ENCODE data around the gene LMX1A.

Gene LMX1A

DNA sequence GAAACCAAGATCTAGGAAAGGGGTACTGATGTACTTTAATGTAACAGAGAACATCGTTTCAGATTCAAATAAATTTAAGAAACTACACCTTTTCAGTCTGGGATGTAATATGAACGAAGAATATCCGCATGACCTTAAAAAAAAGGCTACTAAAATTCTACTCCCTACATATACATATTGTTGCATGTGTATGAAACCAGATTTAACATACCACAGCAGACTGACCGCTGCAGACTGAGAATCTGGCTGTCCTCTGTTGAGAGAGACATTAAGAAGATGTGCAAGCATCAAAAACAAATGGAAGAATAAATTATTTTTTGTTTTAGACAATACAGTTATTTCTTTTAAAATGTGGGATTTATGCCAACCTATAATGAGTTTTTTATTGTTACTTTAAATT, 166.6 kb downstream of the LMX1A start:
- CTCF ChIA-PET, result interaction anchor here (1.1 kb wide), 1 partner anchor 8 kb away, joined by 3 read pairs; no protein-coding TSS in a partner anchor
- no peaks in the 10 kb centered on the region for H3K4me1 ChIP-seq (ENCODE audit: control insufficient read depth, insufficient read depth, low read length)
- no peak overlapping the region for H3K27ac ChIP-seq (ENCODE audit: extremely low read depth, low read depth, low read length)
- no peaks in the 10 kb centered on the region for H3K9me3 ChIP-seq (ENCODE audit: control insufficient read depth, insufficient read depth, low read depth, low read length)
- POLR2A ChIA-PET, result no interaction called here
- no peak overlapping the region for H3K4me3 ChIP-seq (ENCODE audit: low read depth, low read length)
- TF ChIP-seq KLF16 (tag by site-specific recombination; IDR thresholded peaks at IDR 0.05) (no peak), ZNF521 (tag by site-specific recombination; IDR thresholded peaks at IDR 0.05) (no peak), ZNF555 (tag by site-specific recombination; conservative IDR thresholded peaks at IDR 0.05) (no peak), YY1 (tag by site-specific recombination; IDR thresholded peaks at IDR 0.05) (no peak), SCRT1 (tag by site-specific recombination; IDR thresholded peaks at IDR 0.05; ENCODE audit: borderline replicate concordance) (no peak), GLIS1 (tag by site-specific recombination; IDR thresholded peaks at IDR 0.05) (no peak), ZNF660 (tag by site-specific recombination; IDR thresholded peaks at IDR 0.05) (no peak), ZNF175 (tag by site-specific recombination; IDR thresholded peaks at IDR 0.05) (no peak), ZNF114 (tag by site-specific recombination; IDR thresholded peaks at IDR 0.05) (no peak), WT1 (tag by site-specific recombination; IDR thresholded peaks at IDR 0.05) (no peak)
- TF ChIP-seq, protein P1, sequence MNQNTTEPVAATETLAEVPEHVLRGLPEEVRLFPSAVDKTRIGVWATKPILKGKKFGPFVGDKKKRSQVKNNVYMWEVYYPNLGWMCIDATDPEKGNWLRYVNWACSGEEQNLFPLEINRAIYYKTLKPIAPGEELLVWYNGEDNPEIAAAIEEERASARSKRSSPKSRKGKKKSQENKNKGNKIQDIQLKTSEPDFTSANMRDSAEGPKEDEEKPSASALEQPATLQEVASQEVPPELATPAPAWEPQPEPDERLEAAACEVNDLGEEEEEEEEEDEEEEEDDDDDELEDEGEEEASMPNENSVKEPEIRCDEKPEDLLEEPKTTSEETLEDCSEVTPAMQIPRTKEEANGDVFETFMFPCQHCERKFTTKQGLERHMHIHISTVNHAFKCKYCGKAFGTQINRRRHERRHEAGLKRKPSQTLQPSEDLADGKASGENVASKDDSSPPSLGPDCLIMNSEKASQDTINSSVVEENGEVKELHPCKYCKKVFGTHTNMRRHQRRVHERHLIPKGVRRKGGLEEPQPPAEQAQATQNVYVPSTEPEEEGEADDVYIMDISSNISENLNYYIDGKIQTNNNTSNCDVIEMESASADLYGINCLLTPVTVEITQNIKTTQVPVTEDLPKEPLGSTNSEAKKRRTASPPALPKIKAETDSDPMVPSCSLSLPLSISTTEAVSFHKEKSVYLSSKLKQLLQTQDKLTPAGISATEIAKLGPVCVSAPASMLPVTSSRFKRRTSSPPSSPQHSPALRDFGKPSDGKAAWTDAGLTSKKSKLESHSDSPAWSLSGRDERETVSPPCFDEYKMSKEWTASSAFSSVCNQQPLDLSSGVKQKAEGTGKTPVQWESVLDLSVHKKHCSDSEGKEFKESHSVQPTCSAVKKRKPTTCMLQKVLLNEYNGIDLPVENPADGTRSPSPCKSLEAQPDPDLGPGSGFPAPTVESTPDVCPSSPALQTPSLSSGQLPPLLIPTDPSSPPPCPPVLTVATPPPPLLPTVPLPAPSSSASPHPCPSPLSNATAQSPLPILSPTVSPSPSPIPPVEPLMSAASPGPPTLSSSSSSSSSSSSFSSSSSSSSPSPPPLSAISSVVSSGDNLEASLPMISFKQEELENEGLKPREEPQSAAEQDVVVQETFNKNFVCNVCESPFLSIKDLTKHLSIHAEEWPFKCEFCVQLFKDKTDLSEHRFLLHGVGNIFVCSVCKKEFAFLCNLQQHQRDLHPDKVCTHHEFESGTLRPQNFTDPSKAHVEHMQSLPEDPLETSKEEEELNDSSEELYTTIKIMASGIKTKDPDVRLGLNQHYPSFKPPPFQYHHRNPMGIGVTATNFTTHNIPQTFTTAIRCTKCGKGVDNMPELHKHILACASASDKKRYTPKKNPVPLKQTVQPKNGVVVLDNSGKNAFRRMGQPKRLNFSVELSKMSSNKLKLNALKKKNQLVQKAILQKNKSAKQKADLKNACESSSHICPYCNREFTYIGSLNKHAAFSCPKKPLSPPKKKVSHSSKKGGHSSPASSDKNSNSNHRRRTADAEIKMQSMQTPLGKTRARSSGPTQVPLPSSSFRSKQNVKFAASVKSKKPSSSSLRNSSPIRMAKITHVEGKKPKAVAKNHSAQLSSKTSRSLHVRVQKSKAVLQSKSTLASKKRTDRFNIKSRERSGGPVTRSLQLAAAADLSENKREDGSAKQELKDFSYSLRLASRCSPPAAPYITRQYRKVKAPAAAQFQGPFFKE (tag by site-specific recombination; IDR thresholded peaks at IDR 0.05; ENCODE audit: borderline replicate concordance), result no peak
- TF ChIP-seq, protein P2, sequence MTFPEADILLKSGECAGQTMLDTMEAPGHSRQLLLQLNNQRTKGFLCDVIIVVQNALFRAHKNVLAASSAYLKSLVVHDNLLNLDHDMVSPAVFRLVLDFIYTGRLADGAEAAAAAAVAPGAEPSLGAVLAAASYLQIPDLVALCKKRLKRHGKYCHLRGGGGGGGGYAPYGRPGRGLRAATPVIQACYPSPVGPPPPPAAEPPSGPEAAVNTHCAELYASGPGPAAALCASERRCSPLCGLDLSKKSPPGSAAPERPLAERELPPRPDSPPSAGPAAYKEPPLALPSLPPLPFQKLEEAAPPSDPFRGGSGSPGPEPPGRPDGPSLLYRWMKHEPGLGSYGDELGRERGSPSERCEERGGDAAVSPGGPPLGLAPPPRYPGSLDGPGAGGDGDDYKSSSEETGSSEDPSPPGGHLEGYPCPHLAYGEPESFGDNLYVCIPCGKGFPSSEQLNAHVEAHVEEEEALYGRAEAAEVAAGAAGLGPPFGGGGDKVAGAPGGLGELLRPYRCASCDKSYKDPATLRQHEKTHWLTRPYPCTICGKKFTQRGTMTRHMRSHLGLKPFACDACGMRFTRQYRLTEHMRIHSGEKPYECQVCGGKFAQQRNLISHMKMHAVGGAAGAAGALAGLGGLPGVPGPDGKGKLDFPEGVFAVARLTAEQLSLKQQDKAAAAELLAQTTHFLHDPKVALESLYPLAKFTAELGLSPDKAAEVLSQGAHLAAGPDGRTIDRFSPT (tag by site-specific recombination; IDR thresholded peaks at IDR 0.05), result no peak
- TF ChIP-seq, protein P3, sequence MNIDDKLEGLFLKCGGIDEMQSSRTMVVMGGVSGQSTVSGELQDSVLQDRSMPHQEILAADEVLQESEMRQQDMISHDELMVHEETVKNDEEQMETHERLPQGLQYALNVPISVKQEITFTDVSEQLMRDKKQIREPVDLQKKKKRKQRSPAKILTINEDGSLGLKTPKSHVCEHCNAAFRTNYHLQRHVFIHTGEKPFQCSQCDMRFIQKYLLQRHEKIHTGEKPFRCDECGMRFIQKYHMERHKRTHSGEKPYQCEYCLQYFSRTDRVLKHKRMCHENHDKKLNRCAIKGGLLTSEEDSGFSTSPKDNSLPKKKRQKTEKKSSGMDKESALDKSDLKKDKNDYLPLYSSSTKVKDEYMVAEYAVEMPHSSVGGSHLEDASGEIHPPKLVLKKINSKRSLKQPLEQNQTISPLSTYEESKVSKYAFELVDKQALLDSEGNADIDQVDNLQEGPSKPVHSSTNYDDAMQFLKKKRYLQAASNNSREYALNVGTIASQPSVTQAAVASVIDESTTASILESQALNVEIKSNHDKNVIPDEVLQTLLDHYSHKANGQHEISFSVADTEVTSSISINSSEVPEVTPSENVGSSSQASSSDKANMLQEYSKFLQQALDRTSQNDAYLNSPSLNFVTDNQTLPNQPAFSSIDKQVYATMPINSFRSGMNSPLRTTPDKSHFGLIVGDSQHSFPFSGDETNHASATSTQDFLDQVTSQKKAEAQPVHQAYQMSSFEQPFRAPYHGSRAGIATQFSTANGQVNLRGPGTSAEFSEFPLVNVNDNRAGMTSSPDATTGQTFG (tag by site-specific recombination; IDR thresholded peaks at IDR 0.05; ENCODE audit: borderline replicate concordance), result no peak
- no peaks in the 10 kb centered on the region for H3K36me3 ChIP-seq (ENCODE audit: control insufficient read depth in 2 of 2, insufficient read depth in 1 of 2, low read length in 2 of 2)

DNA sequence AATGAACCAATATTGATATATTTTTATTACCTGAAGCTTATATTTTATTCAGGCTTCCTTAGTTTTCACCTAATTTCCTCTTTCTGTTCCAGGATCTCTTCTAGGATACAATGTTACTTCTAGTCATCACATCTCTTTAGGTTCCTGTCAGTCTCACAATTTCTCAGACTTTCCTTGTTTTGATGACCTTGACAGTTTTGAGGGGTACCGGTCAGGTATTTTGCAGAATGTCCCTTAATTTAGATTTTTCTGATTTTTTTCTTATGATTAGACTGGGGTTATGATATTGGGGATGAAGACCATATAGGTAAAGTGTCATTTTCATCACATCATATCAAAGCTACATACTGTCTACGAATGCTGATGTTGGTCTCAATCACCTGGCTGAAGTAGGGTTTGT, 167.5 kb downstream of the LMX1A start:
- POLR2A ChIA-PET, result no interaction called here
- H3K27ac ChIP-seq (ENCODE audit: extremely low read depth, low read depth, low read length), result no peak overlapping the region
- CTCF ChIA-PET, result interaction anchor here (0.6 to 1.1 kb wide), 2 partner anchors 9 to 146 kb away, joined by 3 to 4 read pairs; no protein-coding TSS in a partner anchor
- no peaks in the 10 kb centered on the region for H3K9me3 ChIP-seq (ENCODE audit: control insufficient read depth, insufficient read depth, low read depth, low read length)
- H3K36me3 ChIP-seq (ENCODE audit: control insufficient read depth in 2 of 2, insufficient read depth in 1 of 2, low read length in 2 of 2), result no peaks in the 10 kb centered on the region
- no peak overlapping the region for H3K4me3 ChIP-seq (ENCODE audit: low read depth, low read length)
- no peaks in the 10 kb centered on the region for H3K4me1 ChIP-seq (ENCODE audit: control insufficient read depth, insufficient read depth, low read length)
- TF ChIP-seq, protein P4, sequence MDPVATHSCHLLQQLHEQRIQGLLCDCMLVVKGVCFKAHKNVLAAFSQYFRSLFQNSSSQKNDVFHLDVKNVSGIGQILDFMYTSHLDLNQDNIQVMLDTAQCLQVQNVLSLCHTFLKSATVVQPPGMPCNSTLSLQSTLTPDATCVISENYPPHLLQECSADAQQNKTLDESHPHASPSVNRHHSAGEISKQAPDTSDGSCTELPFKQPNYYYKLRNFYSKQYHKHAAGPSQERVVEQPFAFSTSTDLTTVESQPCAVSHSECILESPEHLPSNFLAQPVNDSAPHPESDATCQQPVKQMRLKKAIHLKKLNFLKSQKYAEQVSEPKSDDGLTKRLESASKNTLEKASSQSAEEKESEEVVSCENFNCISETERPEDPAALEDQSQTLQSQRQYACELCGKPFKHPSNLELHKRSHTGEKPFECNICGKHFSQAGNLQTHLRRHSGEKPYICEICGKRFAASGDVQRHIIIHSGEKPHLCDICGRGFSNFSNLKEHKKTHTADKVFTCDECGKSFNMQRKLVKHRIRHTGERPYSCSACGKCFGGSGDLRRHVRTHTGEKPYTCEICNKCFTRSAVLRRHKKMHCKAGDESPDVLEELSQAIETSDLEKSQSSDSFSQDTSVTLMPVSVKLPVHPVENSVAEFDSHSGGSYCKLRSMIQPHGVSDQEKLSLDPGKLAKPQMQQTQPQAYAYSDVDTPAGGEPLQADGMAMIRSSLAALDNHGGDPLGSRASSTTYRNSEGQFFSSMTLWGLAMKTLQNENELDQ (tag by site-specific recombination; IDR thresholded peaks at IDR 0.05; ENCODE audit: low read depth), result no peak
- TF ChIP-seq BCL11B (tag by site-specific recombination; IDR thresholded peaks at IDR 0.05; ENCODE audit: low read depth) (no peak), ZNF416 (tag by site-specific recombination; IDR thresholded peaks at IDR 0.05) (no peak), ZNF549 (tag by site-specific recombination; IDR thresholded peaks at IDR 0.05) (no peak), ZNF133 (tag by site-specific recombination; IDR thresholded peaks at IDR 0.05) (no peak)
- TF ChIP-seq, protein P5, sequence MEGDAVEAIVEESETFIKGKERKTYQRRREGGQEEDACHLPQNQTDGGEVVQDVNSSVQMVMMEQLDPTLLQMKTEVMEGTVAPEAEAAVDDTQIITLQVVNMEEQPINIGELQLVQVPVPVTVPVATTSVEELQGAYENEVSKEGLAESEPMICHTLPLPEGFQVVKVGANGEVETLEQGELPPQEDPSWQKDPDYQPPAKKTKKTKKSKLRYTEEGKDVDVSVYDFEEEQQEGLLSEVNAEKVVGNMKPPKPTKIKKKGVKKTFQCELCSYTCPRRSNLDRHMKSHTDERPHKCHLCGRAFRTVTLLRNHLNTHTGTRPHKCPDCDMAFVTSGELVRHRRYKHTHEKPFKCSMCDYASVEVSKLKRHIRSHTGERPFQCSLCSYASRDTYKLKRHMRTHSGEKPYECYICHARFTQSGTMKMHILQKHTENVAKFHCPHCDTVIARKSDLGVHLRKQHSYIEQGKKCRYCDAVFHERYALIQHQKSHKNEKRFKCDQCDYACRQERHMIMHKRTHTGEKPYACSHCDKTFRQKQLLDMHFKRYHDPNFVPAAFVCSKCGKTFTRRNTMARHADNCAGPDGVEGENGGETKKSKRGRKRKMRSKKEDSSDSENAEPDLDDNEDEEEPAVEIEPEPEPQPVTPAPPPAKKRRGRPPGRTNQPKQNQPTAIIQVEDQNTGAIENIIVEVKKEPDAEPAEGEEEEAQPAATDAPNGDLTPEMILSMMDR (tag by site-specific recombination; IDR thresholded peaks at IDR 0.05), result no peak

All from HEK293 (cell line).